ENCODE data around the gene KCNJ15. TPM values are rescaled to one million over a fixed set of nuclear protein-coding genes. Genes with fewer than 3 reads are reported as not detected.
A peak's percentile ranks its signal among the peaks of the same experiment; 100 is the strongest.

The KCNJ15 gene
- polyA plus RNA-seq, 3 donors = 4.5 to 26.5 (median 8.0) TPM

- DNase-seq = peak in 1 of 3 donors; percentile 68
These were observed 43.4 kb downstream of the KCNJ15 start for GRCh38 chr21:38300141-38300578.

More at GRCh38 chr21:38300141-38300578, 43.4 kb downstream of the KCNJ15 start:
- H3K27me3 ChIP-seq (ENCODE audit: control insufficient read depth in 2 of 2, insufficient read depth in 2 of 2, low read length in 2 of 2) = no peaks in the 10 kb centered on the region
- H3K9me3 ChIP-seq (replicated peaks in 1 of 2; ENCODE audit: control insufficient read depth in 1 of 2, insufficient read depth in 1 of 2, low read length in 2 of 2) = no peaks in the 10 kb centered on the region
- H3K36me3 ChIP-seq (replicated peaks in 1 of 2; ENCODE audit: control insufficient read depth in 1 of 2, insufficient read depth in 2 of 2, low read length in 2 of 2) = peaks cover 0 to 7% of the 10 kb centered on the region in 2 donors
- Mint-ChIP-seq H3K27me3 (ENCODE audit: low read depth in 3 of 3) (peaks cover 0 to 2% (median 0%) of the 10 kb centered on the region in 3 donors), H3K9me3 (peaks cover 0 to 7% (median 1%) of the 10 kb centered on the region in 7 donors), H3K36me3 (peaks cover 15 to 17% of the 10 kb centered on the region in 2 donors), H3K4me3 (peak overlapping the region in 1 of 2 donors; percentile 16), H3K4me1 (peaks cover 60% of the 10 kb centered on the region), H3K27ac (peak overlapping the region in 6 of 7 donors; percentile 7 to 55 (median 36))
- no peaks in the 10 kb centered on the region for H3K79me2 ChIP-seq (ENCODE audit: insufficient read depth, low read length)
- H3K4me2 ChIP-seq (replicated peaks; ENCODE audit: extremely low read depth, low read length, poor library complexity, severe bottlenecking) = peak overlapping the region; percentile 4
- intact Hi-C loops (cut with micrococcal nuclease) = no loop called here
- no peak overlapping the region for H3K4me3 ChIP-seq (replicated peaks in 1 of 3; ENCODE audit: low read depth in 2 of 3, low read length in 3 of 3)
- H2AFZ ChIP-seq (ENCODE audit: insufficient read depth, low read depth, low read length, poor library complexity, severe bottlenecking) = no peak overlapping the region
- H3K9ac ChIP-seq (ENCODE audit: insufficient read depth, low read length, poor library complexity, severe bottlenecking) = no peak overlapping the region
- TF ChIP-seq CTCF (IDR thresholded peaks at IDR 0.05) = no peak
- peaks cover 38 to 59% of the 10 kb centered on the region in 2 donors for H3K4me1 ChIP-seq (ENCODE audit: control insufficient read depth in 1 of 2, insufficient read depth in 2 of 2, low read length in 2 of 2)
- H3K27ac ChIP-seq (ENCODE audit: low read depth in 1 of 2, low read length in 2 of 2) = peak overlapping the region in 1 of 2 donors; percentile 43
- no peaks in the 10 kb centered on the region for H4K20me1 ChIP-seq (ENCODE audit: insufficient read depth, low read length)
- WGBS (ENCODE audit: insufficient coverage) = 60% methylated on average over 1 of the region's 7 CpGs
